ENCODE results near the gene EPHB1.
"Not testable (repeated sequence)": the region's sequence is repeated elsewhere in the genome, so short reads cannot be mapped to it uniquely, and the experiment has no call there.

Gene EPHB1

DNA sequence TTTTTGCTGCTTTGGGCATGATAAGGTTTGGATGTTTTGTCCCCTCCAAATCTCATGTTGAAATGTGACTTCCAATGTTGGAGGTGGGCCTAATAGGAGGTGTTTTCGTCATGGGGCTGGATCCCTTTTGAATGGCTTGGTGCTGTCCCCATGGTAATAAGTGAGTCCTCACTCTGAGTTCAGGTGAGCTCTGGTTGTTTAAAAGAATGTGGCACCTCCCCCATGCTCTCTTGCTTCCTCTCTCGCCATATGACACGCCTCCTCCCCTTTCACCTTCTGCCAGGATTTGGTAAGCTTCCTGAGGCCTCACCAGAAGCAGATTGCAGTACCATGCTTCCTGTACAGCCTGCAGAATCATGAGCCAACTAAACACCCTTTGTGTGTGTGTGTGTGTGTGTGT is 255.5 kb downstream of the EPHB1 start:
- no peak for DNase-seq (ENCODE audit: low read depth)

DNA sequence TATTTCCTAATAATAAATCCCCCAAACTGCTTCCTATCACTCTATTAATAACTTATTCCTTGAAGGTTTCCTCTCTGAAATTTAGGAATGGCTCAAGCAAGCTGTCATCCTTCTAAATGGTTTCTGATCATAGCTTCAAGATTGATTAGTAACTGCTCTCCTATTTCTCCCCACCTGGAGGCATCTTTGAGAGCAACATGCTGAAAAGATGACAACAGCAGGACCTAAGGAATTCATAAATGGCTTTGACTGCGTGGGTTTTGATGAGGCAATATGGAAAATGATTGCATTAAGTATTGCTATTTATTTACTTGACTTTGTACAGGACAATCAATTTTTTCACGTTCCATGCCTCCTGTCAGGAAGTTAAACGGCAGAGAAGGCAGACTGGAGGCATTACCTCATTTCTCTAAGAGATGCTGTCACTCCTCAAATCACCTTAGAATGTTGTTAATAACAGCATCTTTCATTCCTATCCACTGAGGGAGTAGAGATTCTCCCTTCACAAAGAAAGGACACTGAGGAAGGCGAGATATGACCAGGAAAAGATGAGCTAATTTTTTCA is 256.4 kb downstream of the EPHB1 start:
- DNase-seq (ENCODE audit: low read depth), result no peak

DNA sequence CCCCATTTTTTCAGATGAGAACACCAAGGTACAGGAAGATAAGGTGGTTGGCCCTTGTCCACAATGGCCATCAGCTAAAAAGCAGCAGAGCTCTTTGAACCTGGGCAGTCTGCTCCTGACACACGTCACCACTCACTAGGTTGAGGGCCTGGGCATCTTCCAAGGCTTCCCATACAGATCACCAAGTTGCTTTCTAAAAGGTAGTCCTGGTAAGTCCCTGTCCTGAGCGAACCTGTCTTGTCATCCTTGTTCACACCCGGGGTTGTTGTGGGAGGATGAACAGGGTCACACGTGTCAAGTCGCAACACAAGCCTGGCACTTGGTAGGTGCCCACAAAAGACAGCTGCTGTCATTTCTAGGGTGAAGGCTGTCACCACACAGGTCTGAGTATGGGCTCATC is 260.4 kb downstream of the EPHB1 start:
- DNase-seq (ENCODE audit: low read depth), result no peak

DNA sequence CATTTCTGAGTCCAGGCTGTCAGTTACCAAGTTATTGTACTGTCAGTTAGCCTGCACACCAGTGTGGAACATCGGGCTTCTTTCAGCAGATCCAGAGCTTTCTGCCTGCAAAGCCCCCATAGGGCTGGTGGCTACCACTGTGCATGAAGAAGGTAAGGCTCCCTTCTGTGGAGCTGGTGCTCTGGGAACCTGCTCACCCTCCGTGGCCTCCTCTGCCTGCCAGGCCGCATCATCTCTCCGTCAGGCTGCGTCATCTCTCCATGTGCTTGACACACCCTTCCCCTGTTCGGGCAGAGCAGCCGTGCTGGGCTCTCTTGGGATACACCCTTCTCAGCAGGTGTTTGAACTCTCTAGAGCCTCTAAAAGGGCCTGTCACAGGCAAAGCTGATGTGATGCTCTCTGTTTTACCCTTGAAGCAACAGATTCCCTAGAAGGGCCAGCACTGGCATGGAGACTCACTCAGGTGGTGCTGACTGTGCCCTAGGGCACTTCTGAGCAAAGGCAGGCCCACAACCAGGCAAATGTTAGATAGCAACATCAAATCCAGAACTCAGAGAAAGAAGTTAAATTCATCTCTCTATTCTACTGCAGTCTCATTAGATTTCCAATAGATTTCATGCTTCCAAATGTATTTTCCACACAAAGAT is 261.1 kb downstream of the EPHB1 start:
- DNase-seq (ENCODE audit: low read depth), result no peak

DNA sequence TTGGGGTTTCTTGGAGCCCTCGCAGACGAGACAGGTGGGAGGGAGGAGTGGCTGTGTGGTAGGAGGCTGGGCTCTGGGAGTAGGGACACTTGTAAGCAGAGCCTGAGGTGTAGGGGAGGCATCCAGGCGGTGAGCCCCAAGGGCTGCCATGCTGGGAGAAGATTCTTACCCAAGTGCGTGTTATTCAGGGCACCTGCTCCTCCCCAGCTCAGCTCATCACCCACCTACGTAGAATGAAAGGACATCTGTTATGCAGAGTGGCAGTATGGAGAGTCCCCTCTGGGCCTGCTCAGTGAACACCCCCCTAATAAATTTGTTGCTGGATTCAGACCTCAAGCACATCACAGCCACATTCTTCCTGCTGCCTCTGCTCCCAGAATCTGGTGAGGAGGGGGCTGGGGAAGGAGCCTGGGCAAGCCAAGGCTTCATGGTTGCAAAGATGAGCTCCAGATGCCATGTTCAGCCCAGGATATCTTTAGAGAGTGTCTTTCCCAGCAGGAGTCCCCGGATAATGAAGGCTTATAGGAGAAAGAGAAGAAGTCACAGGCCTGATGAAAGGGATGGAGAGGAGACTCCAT is 261.8 kb downstream of the EPHB1 start:
- no peak for DNase-seq (ENCODE audit: low read depth)

DNA sequence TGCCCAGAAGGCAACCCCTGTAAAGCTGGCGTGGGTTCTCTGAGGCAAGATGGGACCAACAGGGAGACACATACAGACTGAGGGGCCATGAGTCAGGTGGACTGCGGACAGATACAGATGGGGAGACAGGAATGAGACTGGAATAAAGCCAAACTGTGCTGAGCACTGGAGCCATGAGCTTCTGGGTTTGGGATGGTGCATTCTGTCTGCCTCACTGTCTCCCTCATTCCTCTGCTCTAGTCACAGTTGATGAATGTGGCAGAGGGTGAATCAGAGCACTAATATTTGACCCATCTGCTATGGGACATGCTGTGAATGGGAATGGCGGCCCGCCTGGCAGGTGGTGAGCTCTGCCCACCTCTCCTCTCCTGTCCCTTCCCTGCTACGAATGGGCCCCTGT is 262.9 kb downstream of the EPHB1 start:
- no peak for DNase-seq (ENCODE audit: low read depth)

DNA sequence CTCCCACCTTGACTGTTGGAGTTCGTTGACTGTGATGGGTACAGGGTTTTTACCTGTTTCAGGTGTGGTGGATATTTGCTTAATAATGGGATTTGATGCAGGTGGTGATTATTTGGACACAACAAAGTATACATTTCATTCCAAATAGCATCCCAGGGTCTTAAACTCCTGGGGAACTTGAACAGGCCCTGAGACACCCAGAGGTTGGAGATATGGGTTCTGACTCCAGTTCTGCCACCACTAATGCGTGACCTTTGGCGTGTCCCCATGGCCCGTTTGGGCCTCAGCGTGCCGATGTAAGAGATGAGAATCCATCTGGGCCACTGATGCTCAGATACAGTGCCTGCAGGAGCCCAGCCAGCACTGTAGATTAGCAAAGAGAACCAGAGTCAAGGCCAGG is 264.5 kb downstream of the EPHB1 start:
- DNase-seq (ENCODE audit: low read depth), result no peak

DNA sequence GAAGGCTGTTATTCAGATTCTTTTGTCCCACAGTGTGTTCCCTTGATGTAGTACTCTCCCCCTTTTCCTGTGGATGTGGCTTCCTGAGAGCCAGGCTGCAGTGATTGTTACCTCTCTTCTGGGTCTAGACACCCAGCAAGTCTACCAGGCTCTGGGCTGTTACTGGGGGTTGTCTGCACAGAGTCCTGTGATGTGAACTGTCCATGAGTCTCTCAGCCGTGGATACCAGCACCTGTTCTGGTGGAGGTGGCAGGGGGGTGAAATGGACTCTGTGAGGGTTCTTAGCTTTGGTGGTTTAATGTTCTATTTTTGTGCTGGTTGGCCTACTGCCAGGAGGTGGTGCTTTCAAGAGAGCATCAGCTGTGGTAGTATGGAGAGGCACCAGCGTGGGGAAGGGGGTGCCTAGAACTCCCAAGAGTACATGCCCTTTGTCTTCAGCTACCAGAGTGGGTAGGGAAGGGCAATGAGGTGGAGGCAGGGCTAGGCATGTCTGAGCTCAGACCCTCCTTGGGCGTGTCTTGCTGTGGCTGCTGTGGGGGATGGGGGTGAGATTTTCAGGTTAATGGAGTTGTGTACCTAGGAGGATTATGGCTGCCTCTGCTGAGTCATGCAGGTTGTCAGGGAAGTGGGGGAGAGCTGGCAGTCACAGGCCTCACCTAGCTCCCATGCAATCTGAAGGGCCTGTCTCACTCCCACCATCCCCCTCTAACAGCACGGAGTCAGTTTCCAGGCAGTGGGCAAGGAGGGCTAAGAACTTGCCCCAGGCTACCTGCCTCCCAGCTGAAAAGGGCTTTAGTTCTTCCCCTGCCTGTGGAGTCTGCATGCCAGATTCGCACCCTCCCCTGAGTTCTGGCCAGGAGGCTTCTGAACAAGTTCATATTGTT is 272.0 kb downstream of the EPHB1 start:
- not testable (repeated sequence) for DNase-seq (ENCODE audit: low read depth)

DNA sequence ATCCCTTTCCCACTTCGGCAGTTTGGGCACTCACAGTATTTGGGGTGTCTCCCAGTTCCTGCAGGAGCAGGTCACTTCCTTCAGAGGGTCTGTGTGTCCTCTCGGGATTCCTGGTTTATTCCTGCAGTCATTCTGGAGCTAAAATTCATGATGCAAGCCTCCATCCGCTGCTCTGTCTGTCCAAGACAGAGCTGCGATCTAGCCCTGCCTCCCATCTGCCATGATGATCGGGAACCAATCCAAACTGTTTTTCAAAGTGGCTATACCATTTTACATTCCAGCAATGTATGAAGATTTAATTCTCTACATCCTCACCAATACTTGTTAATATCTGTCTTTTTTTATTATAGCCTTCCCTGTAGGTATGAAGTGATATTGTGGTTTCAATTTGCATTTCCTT is 273.0 kb downstream of the EPHB1 start:
- DNase-seq (ENCODE audit: low read depth), result no peak

DNA sequence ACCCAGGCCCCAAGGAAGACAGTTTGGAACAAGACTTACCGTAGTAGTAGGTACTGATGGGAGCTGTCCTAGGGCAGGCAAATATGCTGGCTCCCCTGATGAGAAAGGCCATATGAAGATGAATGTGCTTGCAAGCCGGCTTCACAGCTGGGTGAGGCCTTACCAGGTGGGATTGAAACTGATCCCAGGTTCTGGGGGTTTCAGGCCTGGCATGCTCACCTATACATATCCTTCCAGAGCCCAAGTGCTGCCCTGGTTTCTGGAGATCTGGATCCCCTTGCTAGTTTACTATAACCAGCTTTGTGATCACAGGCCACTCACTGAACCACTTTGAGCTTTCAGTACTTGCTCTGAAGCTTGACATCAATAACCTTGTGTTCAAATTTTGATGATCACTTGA is 274.3 kb downstream of the EPHB1 start:
- no peak for DNase-seq (ENCODE audit: low read depth)

DNA sequence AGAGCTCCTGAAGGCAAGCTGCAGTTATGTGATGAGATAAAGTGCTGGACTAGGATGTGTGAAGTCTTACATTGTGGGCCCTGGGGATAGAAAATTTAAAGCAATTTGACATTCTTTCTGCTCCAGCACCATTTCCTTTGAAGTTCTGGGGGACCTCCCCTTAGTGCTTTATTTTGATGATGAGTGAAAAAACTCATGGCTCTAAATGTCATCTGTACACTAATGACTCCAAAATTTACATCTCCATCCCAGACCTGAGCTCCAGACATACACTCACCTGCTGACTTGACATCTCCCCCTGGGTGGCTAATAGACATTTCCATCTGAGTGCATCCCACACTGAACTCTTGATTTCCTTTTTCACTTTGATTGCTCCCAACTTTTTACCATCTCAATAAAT is 276.4 kb downstream of the EPHB1 start:
- DNase-seq (ENCODE audit: low read depth), result no peak

DNA sequence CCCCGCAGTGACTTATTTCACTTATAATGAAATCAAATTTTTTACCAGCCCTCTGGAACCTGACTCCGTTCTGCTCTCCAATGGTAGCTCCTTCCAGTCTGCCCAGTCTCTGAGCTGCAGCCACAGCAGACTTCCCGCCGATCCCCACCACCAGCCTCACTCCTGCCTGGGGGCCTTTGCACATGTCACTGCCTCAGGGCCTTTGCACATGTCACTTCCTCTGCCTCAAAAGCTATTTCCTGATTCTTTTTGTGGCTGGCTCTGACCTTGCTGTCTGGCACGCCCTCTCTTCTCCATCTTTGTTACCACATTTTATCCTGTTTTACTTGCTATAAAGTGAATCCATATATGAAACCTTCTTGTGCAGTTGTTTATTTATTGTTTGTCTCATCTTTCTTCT is 277.4 kb downstream of the EPHB1 start:
- DNase-seq (ENCODE audit: low read depth), result no peak

DNA sequence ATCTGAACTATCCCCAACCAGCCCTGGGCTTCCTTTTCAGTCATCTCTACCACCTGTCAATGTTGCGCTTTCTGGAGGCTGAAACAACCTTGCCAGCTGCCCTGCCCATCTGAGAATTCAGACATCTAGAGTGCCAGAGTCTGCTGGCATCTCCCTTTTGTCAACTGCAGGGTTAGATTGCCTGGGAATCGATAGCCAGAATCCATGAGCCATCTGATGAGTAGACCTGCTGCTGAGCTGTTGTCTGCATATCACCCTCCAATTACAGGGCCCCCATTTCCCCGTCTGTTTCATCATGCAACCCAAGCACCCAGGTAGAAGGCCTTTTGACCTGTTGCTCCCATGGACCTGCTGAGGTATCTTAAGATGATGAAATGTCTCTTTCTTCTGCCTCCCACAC is 280.1 kb downstream of the EPHB1 start:
- no peak for DNase-seq (ENCODE audit: low read depth)

DNA sequence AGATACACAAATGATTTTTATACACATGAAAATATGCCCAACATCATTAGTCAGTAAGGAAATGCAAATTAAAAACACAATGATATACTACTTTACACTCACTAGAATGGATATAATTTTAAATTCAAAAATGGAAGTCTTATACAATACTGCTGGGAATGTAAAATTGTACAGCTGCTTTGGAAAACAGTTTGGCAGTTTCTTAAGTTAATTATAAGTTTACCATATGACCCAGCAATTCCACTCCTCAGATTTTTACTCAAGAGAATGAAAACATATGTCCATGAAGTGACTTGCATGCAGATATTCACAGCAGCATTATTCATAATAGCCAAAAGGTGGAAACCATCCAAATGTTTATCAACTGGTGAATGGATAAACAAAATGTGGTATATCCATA is 281.3 kb downstream of the EPHB1 start:
- DNase-seq (ENCODE audit: low read depth), result no peak

DNA sequence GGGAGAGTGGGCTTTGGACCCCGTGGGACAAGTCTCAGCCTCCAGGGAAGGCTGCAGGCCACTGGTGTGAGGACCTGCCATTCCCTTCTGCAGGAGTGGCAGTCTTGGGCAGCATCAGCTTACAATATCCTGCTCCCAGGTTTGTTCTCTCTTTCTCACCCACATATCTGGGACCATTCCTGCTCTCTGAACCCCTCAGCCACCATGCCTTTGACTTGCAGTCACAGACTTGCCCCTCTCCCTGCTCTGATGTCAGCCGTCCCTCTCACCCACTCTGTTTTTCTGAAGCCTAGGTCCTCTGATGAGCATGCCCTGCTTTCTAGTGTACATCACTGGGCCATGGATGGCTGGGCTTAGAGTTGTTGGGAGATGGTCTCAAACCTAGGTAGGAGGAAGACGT is 282.1 kb downstream of the EPHB1 start:
- DNase-seq (ENCODE audit: low read depth), result no peak

DNA sequence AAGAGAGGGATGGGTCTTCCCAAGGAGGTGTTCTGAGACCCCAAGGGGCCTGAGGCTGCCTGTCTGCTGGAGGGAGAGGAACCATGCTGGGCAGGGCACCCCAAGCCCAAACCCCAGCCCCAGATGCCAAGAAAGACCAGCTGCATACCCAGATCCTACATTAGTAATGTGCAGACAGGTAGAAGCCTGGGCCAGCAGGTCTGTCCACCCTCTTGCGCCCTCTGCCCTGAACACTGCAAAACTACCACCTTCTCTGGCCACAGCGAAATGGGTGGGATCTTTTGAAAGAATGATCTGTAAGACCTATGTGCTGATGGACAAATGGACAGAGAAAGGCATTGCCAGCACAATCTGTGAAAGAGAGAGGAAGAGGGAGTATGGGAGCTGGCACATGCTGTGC is 283.2 kb downstream of the EPHB1 start:
- no peak for DNase-seq (ENCODE audit: low read depth)

DNA sequence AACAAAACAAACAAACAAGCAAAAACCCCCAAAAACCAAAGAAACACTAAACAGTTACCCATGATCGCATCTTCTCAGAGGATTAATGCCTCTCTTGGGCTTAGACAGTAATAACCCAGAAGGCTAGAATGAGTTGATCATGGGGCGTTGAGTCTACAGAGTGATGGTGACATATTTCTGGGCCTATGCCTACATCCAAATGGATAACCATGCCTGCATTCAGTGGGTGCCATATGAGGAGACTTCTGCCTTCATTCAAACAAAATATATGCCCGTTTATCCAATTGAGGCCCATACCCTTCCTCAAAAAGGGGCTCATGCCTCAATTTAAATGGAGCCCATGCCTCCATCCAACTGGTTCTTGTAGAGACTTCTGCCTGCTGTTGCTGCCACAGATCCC is 284.0 kb downstream of the EPHB1 start:
- no peak for DNase-seq (ENCODE audit: low read depth)

DNA sequence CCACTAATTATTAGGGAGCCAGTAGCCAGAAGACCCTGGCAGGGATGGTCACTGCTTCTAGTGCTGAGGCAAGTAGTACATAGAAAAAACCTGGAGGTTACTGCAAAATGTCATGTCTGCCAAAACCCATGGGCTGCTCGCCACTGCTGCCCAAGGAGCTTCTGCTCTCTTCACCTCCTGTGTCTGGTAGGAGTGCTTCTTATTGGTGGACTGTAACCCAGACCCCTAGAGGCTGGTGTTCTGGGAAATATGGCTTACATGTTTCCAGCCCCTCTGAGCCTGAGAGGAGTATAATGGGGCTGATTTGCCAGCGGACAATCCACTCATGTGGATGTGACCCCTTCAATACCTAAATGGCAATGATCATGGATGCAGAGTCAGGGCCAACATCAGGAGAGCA is 286.4 kb downstream of the EPHB1 start:
- no peak for DNase-seq (ENCODE audit: low read depth)

DNA sequence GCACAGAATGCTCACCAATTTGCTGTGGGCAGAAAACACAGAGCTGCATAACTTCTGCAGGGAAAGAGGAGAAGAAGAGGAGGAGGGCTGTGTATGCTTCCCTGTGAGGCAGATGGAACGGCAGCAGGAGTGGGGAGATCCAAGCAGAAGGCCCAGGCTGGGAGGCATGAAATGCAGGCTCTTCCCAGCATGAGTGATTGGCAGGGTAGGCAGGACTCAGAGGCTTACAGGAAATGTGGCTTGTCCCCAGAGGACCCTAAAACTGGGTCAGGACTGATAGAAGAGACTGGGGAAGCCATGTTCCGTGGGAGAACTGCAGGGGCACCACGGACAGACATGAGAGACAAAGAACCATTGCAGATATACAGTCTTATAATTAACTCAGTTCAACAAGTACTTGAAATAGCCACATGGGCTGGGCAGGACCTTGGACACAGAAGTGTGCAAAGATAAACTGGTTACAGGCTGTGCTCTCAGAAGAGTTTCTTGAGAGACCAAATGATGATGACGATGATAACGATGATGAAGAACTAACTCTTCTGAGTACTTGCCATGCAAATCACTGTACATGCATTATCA is 286.9 kb downstream of the EPHB1 start:
- no peak for DNase-seq (ENCODE audit: low read depth)

DNA sequence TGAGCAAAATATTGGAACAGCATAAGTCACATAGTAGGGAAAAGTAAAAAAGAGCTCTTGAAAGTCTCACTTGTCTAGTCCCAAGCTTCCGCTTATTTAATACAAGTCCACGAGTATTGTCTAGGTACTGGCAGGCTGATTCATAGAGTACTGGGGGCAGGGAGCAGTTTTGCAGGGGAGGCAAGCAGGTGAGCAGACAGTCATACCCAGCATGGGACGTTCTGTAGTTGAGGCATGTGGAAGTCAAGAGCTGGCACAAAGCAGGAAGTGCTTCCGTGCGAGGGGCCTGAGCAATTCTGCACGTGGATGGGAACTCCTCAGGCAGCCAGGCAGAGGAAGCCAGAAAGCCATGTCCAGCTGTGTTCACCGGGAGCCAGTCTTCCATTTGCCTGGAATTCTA is 287.6 kb downstream of the EPHB1 start:
- DNase-seq (ENCODE audit: low read depth), result no peak

DNA sequence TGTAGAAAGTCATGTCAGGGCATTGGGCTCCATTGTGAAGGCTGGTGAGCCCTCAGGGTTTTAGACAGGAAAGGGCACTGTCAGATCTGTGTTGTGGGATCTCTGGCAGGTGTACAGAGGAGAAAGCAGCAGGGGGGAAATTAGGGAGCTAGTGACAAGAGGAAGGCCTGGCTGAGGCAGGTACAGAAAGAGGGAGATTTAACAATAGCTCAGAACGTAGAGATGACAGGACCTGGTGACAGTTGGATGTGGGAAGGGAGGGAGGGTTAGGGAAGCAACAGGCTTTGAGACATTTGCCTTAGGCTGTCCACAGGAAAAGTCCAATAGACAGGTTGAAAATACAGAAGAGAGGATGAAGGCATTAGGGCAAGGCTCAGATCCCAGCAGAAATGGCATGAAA is 288.1 kb downstream of the EPHB1 start:
- no peak for DNase-seq (ENCODE audit: low read depth)

DNA sequence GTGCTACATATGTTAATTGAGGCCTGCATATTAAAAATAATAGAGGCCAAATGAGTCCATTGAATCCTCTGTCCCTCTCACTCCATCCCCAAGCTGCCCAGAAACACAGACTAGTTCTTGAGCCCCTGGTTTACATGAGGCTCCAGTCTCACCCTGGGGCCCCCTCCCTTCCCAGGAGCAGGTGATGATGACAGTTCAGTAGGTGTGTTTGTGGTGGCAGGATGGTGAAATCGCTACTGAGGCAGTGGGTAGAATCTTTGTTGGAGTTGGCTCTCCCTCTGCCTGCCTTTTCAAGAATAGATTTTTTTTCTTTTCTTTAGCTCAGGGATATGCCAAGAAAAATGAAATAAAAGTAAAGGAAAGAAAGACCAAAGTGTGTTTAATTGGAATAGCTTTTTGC is 288.7 kb downstream of the EPHB1 start:
- DNase-seq (ENCODE audit: low read depth), result no peak

DNA sequence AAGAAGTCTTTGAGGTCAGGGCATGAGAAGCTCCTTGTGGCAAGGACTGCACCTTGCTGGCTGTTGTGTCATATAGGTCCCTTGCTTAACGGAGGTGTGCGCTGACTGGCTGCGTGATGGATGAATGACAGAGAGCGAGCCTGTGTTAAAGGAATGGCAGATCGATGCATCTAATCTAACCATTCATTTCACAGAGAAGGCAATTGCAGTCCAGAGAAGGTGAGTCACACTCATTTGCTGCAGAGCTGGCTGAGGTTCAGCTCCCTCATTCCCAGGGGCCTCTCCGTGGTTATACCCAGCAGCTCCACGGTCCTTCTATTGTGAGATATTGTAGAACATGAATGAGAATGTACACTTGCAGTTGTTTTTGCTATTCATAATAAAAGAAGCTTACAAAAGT is 289.3 kb downstream of the EPHB1 start:
- no peak for DNase-seq (ENCODE audit: low read depth)

All from non-pigmented ciliary epithelial cell (primary cell).